Parathyroid adenoma (tissue), 2 donors: ENCODE data around the gene SLC5A10.

Experiments used
- H2AFZ ChIP-seq: fragments of 300-600 bp; sonication (generic); one replicate; pipeline ENCODE4 v1.7.0; 2017; ENCODE audit warnings: antibody characterized with exemption, mild to moderate bottlenecking
- H3K27ac ChIP-seq: fragments of 300-600 bp; sonication (generic); one replicate; pipeline ENCODE4 v1.7.0; 2017
- H3K27me3 ChIP-seq: fragments of 300-600 bp; sonication (generic); one replicate; pipeline ENCODE4 v1.7.0; 2017; ENCODE audit warnings: low read length; ENCODE audit not compliant: control insufficient read depth, insufficient read depth
- H3K36me3 ChIP-seq: fragments of 300-600 bp; sonication (generic); one replicate; pipeline ENCODE4 v1.7.0; 2017; ENCODE audit warnings: low read length; ENCODE audit not compliant: control insufficient read depth, insufficient read depth
- H3K4me1 ChIP-seq: fragments of 300-600 bp; sonication (generic); one replicate; pipeline ENCODE4 v1.7.0; 2017; ENCODE audit warnings: control low read depth
- H3K4me2 ChIP-seq: fragments of 300-600 bp; sonication (generic); one replicate; pipeline ENCODE4 v1.7.0; 2017; ENCODE audit warnings: low read length
- H3K4me3 ChIP-seq: fragments of 300-600 bp; sonication (generic); one replicate; pipeline ENCODE4 v1.7.0; 2017; ENCODE audit warnings: low read depth, low read length
- H3K79me2 ChIP-seq: fragments of 300-600 bp; sonication (generic); one replicate; pipeline ENCODE4 v1.7.0; 2017; ENCODE audit warnings: control low read depth
- H3K9ac ChIP-seq: fragments of 300-600 bp; sonication (generic); one replicate; pipeline ENCODE4 v1.7.0; 2017; ENCODE audit warnings: mild to moderate bottlenecking
- H3K9me3 ChIP-seq: fragments of 300-600 bp; sonication (generic); one replicate; pipeline ENCODE4 v1.7.0; 2017; ENCODE audit warnings: low read length; ENCODE audit not compliant: control insufficient read depth
- CTCF ChIP-seq: fragments of 300-600 bp; sonication (generic); IDR thresholded peaks from one replicate; pipeline ENCODE4 v1.7.0; 2017; ENCODE audit warnings: antibody characterized with exemption, mild to moderate bottlenecking
- donor health status: primary hyperparathyroidism.

The SLC5A10 gene

GRCh38 chr17:18944646-18945045, 7.3 kb upstream of the SLC5A10 start:
- Histone ChIP-seq H3K4me2 (no peak overlapping the region), H3K27me3 (no peaks in the 10 kb centered on the region), H3K4me3 (no peak overlapping the region), H3K9ac (no peak overlapping the region), H3K27ac (no peak overlapping the region), H2AFZ (no peak overlapping the region), H3K9me3 (no peaks in the 10 kb centered on the region), H3K36me3 (no peaks in the 10 kb centered on the region), H3K79me2 (no peaks in the 10 kb centered on the region), H3K4me1 (no peaks in the 10 kb centered on the region)
- no peak for TF ChIP-seq CTCF

- no peak for TF ChIP-seq CTCF
- Histone ChIP-seq H2AFZ (peak overlapping the region; percentile 14), H3K4me3 (no peak overlapping the region), H3K4me1 (no peaks in the 10 kb centered on the region), H3K9me3 (no peaks in the 10 kb centered on the region), H3K27ac (no peak overlapping the region), H3K27me3 (no peaks in the 10 kb centered on the region), H3K79me2 (no peaks in the 10 kb centered on the region), H3K9ac (no peak overlapping the region), H3K36me3 (no peaks in the 10 kb centered on the region), H3K4me2 (no peak overlapping the region)
Measured at GRCh38 chr17:18946536-18946935, 5.4 kb upstream of the SLC5A10 start.

DNA sequence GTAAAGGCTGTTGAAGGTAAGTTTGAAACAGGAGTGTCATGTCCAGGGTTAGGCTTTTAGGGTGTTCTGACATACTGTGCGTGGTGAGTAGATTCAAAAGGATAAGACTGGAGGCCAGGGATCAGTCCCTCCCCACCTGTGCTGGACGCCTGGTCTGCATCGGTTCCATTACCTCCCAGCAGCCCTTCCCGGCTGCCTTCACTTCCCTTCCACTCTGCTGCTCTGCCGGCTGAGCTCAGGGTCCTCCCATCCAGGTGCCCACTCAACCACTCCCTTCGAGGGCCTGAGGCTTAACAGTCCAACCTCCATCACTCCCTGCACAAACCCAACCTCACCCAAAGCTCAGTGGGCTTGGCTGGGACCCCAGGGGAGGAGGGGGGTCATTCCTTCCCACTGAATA, 4.1 kb upstream of the SLC5A10 start:
- no peak for TF ChIP-seq CTCF
- no peaks in the 10 kb centered on the region for H3K27me3 ChIP-seq
- H3K9me3 ChIP-seq: no peaks in the 10 kb centered on the region
- H3K4me2 ChIP-seq: no peak overlapping the region
- H3K4me3 ChIP-seq: no peak overlapping the region
- no peak overlapping the region for H3K9ac ChIP-seq
- H2AFZ ChIP-seq: no peak overlapping the region
- no peaks in the 10 kb centered on the region for H3K4me1 ChIP-seq
- H3K36me3 ChIP-seq: no peaks in the 10 kb centered on the region
- H3K27ac ChIP-seq: no peak overlapping the region
- H3K79me2 ChIP-seq: no peaks in the 10 kb centered on the region

DNA sequence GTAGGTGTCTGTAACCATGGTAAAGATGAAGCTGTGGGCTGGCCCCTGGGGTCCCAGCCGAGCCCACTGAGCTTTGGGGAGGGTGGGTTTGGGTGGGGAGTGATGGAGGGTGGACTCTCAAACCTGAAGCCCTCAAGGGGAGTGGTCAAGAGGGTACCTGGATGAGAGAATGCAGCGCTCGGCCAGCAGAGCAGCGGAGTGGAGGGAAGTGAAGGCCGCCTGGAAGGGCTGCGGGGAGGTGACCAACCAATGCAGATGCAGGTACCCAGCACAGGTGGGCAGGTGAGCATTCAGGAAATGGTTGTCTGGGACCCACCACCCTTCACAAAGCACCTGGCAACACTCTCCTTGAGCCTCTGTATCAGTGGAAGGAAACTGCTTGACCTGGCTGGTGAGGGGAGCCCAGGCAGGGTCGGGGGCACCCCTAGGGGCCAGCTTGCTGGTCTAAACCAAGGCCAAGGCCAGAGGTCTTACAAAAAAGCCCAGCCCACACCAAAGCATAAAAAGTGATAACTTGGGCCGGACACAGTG, 3.4 kb upstream of the SLC5A10 start:
- no peak overlapping the region for H3K4me2 ChIP-seq
- no peaks in the 10 kb centered on the region for H3K4me1 ChIP-seq
- no peak overlapping the region for H3K9ac ChIP-seq
- H3K36me3 ChIP-seq: no peaks in the 10 kb centered on the region
- no peaks in the 10 kb centered on the region for H3K79me2 ChIP-seq
- H3K4me3 ChIP-seq: no peak overlapping the region
- no peak overlapping the region for H2AFZ ChIP-seq
- no peak overlapping the region for H3K27ac ChIP-seq
- no peaks in the 10 kb centered on the region for H3K27me3 ChIP-seq
- H3K9me3 ChIP-seq: no peaks in the 10 kb centered on the region
- TF ChIP-seq CTCF: no peak

DNA sequence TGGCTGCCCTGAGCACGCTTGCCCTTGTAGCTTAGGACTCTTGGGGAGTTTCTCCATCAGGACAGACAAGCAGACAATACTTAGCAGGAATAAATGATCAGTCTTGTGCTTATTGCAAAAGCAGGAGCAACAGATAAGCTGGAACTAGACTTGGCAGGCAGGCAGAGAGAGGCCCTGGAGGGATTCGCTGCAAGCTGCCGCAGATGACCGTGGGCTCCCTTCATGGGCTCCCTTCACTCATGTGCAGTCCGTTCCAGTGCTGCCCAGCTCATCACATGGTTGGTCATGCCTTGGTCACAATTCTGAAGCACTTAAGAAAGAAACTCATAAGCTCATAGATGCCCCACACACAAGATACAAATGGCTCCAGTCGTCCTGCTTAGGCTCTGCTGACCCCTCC, 2.4 kb upstream of the SLC5A10 start:
- Histone ChIP-seq H3K27me3 (no peaks in the 10 kb centered on the region), H3K36me3 (no peaks in the 10 kb centered on the region), H3K9me3 (no peaks in the 10 kb centered on the region), H3K4me2 (no peak overlapping the region), H3K9ac (no peak overlapping the region), H3K79me2 (no peaks in the 10 kb centered on the region), H3K4me3 (no peak overlapping the region), H3K4me1 (no peaks in the 10 kb centered on the region), H3K27ac (no peak overlapping the region), H2AFZ (no peak overlapping the region)
- no peak for TF ChIP-seq CTCF
